Measurements from ENCODE around the gene FAM72B.
"Not testable (repeated sequence)": the region's sequence is repeated elsewhere in the genome, so short reads cannot be mapped to it uniquely, and the experiment has no call there.

GRCh38 chr1:121208375-121208774 lies 24.2 kb upstream of the FAM72B start:
- TF ChIP-seq POLR2A, CTCF (IDR thresholded peaks at IDR 0.05): not testable (repeated sequence)

Measured in esophagus squamous epithelium (tissue), 4 donors.